ENCODE data around the gene DCLRE1C. TPM values are rescaled to one million over a fixed set of nuclear protein-coding genes. Genes with fewer than 3 reads are reported as not detected.
"Not testable (repeated sequence)": the region's sequence is repeated elsewhere in the genome, so short reads cannot be mapped to it uniquely, and the experiment has no call there.

Gene DCLRE1C
- total and polyA plus RNA-seq, 2 of the 8 experiments (the other 6 are each of a cell fraction or from before 2014, with no cell fraction given): 0.77 to 7.4 TPM

DNA sequence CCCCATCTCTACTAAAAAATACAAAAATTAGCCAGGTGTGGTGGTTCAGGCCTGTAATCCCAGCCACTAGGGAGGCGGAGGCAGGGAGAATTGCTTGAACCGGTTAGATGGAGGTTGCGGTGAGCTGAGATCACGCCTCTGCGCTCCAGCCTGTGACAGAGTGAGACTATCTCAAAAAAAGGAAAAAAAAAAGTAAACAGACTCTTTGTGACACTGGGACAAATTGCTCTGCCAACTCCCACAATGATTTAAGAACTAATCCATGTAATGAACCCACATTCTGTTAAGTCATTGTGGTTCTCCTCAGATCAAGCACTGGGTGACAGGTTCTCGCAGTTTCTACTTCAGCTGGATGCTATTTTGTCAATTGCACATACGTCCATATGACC lies 11.0 kb downstream of the DCLRE1C start:
- WGBS, 2 experiments (ENCODE audit: extremely low coverage in 1 of 2, insufficient coverage in 1 of 2, insufficient read length in 1 of 2, insufficient replicate concordance in 2 of 2, low coverage in 1 of 2, low lambda C conversion rate in 2 of 2, missing lambda C conversion rate in 1 of 2): 95% methylated on average over 7 of the region's 7 CpGs; no CpG with 5 or more reads in 1 of the 2 experiments
- H3K9ac ChIP-seq (replicated peaks in 1 of 4; ENCODE audit: extremely low read depth in 1 of 4, low read depth in 3 of 4, low read length in 3 of 4); H3K79me1 ChIP-seq (ENCODE audit: low read depth, low read length); DNase-seq (ENCODE audit: low read depth in 1 of 2, low spot score in 2 of 2); H3K14ac ChIP-seq (ENCODE audit: insufficient read length); H3K27ac ChIP-seq (ENCODE audit: low read depth, low read length); H3K9me3 ChIP-seq (ENCODE audit: insufficient read depth in 2 of 2, low read depth in 1 of 2, low read length in 1 of 2); H2BK20ac ChIP-seq (ENCODE audit: low read length); H4K91ac ChIP-seq (replicated peaks; ENCODE audit: insufficient read length, low read length); H3K4ac ChIP-seq (replicated peaks; ENCODE audit: insufficient read length, low read depth, low read length); H2AFZ ChIP-seq (ENCODE audit: low read length); H3K23ac ChIP-seq (ENCODE audit: insufficient read length); POLR2A ChIA-PET (ENCODE audit: partially characterized antibody); H2BK15ac ChIP-seq (ENCODE audit: low read length); H3K23me2 ChIP-seq (ENCODE audit: low read depth, low read length); H3K27me3 ChIP-seq (replicated peaks in 1 of 4; ENCODE audit: control insufficient read depth in 3 of 4, extremely low read depth in 1 of 4, insufficient read depth in 3 of 4, low read length in 3 of 4); H2BK5ac ChIP-seq (ENCODE audit: low read depth, low read length); H3K4me1 ChIP-seq (replicated peaks in 1 of 4; ENCODE audit: control insufficient read depth in 3 of 4, insufficient read depth in 4 of 4, low read length in 3 of 4); H2BK12ac ChIP-seq (ENCODE audit: low read depth, low read length); H4K8ac ChIP-seq (ENCODE audit: extremely low read depth, insufficient read depth, low read length); H2BK120ac ChIP-seq (replicated peaks; ENCODE audit: low read depth, low read length); H3K4me3 ChIP-seq (ENCODE audit: extremely low read depth in 1 of 4, insufficient read depth in 2 of 4, low read depth in 3 of 4, low read length in 4 of 4); H4K20me1 ChIP-seq (replicated peaks in 1 of 2; ENCODE audit: control insufficient read depth in 1 of 2, insufficient read depth in 2 of 2, low read length in 2 of 2); FAIRE-seq; H4K5ac ChIP-seq (ENCODE audit: insufficient read length, low read depth, low read length); H3K56ac ChIP-seq (replicated peaks; ENCODE audit: insufficient read length, low read depth, low read length); H3K4me2 ChIP-seq (ENCODE audit: insufficient read depth in 1 of 2, low read depth in 2 of 2, low read length in 2 of 2); H3K18ac ChIP-seq (ENCODE audit: extremely low read depth, low read length); H3K79me2 ChIP-seq (ENCODE audit: control insufficient read depth in 1 of 2, insufficient read depth in 2 of 2, low read length in 2 of 2); H2AK5ac ChIP-seq (ENCODE audit: low read depth, low read length): not testable (repeated sequence)
- CTCF ChIA-PET (ENCODE audit: partially characterized antibody): interaction anchor here (1.3 to 1.4 kb wide), 2 partner anchors 8 to 10 kb away, joined by 4 to 5 read pairs; no protein-coding TSS in a partner anchor
- peaks cover 0 to 11% (median 3%) of the 10 kb centered on the region in 4 experiments; a peak in 4 of 8 replicates for H3K36me3 ChIP-seq (ENCODE audit: control insufficient read depth in 2 of 4, insufficient read depth in 4 of 4, low read length in 3 of 4)

Data from H1 (cell line).